HG03439 (cell line): ENCODE data around the gene FAM8A1.

Experiments used
- ATAC-seq: cut with Tn5 transposase; IDR thresholded peaks from one replicate; pipeline ENCODE4 v1.9.1; 2021; ENCODE audit warnings: mild to moderate bottlenecking, moderate library complexity; ENCODE audit not compliant: unreplicated experiment

The FAM8A1 gene

GRCh38 chr6:17600527-17601385, 654 bp downstream of the FAM8A1 start:
- ATAC-seq = peak; percentile 58

GRCh38 chr6:17601386-17601703, 1.2 kb downstream of the FAM8A1 start:
- ATAC-seq = no peak

- ATAC-seq = no peak
Observed at GRCh38 chr6:17602888-17603287, 2.8 kb downstream of the FAM8A1 start.

- no peak for ATAC-seq
Observed at GRCh38 chr6:17606606-17607005, 6.5 kb downstream of the FAM8A1 start.

- no peak for ATAC-seq
Observed at GRCh38 chr6:17610835-17611234, 10.7 kb downstream of the FAM8A1 start.

- no peak for ATAC-seq
Observed at GRCh38 chr6:17612048-17612447, 11.9 kb downstream of the FAM8A1 start.

GRCh38 chr6:17615794-17616193, 15.7 kb downstream of the FAM8A1 start:
- ATAC-seq = no peak

GRCh38 chr6:17621003-17621402, 20.9 kb downstream of the FAM8A1 start:
- no peak for ATAC-seq

GRCh38 chr6:17622144-17622543, 22.0 kb downstream of the FAM8A1 start:
- no peak for ATAC-seq

- no peak for ATAC-seq
Observed at GRCh38 chr6:17624396-17624795, 24.3 kb downstream of the FAM8A1 start.

- no peak for ATAC-seq
Observed at GRCh38 chr6:17628873-17629272, 28.8 kb downstream of the FAM8A1 start.

GRCh38 chr6:17629824-17630510, 29.9 kb downstream of the FAM8A1 start:
- no peak for ATAC-seq

- no peak for ATAC-seq
Observed at GRCh38 chr6:17630511-17631073, 30.5 kb downstream of the FAM8A1 start.

GRCh38 chr6:17632934-17633333, 32.8 kb downstream of the FAM8A1 start:
- no peak for ATAC-seq

- no peak for ATAC-seq
Observed at GRCh38 chr6:17633465-17634188, 33.5 kb downstream of the FAM8A1 start.

- no peak for ATAC-seq
Observed at GRCh38 chr6:17635568-17635967, 35.5 kb downstream of the FAM8A1 start.

- no peak for ATAC-seq
Observed at GRCh38 chr6:17638212-17638715, 38.2 kb downstream of the FAM8A1 start.

- ATAC-seq = no peak
Observed at GRCh38 chr6:17640477-17640917, 40.4 kb downstream of the FAM8A1 start.

- no peak for ATAC-seq
Observed at GRCh38 chr6:17648745-17649144, 48.6 kb downstream of the FAM8A1 start.

GRCh38 chr6:17650656-17651309, 50.7 kb downstream of the FAM8A1 start:
- ATAC-seq = no peak
